Endothelial cell of umbilical vein (primary cell): ENCODE results near the gene NTN3. TPM values are rescaled to one million over a fixed set of nuclear protein-coding genes. Genes with fewer than 3 reads are reported as not detected.

Source experiments
- BruUV-seq: library from RNA; stranded (reverse); fragments of 400-500 nt; replicated peaks from 2 replicates; lab custom pipeline; 2021; lab: Mats Ljungman, UMichigan
- CTCF ChIA-PET: fragments of 300-600, 350-600 bp; sonication (Branson Sonifier 250); formaldehyde crosslinking; loops from one replicate; lab custom pipeline; 2021; ENCODE audit warnings: antibody characterized with exemption, inconsistent platforms; lab: Charles Lee
- POLR2A ChIA-PET: fragments of 300-600, 350-600 bp; sonication (Branson Sonifier 250); formaldehyde crosslinking; loops from one replicate; lab custom pipeline; 2021; ENCODE audit warnings: antibody characterized with exemption, inconsistent platforms; lab: Charles Lee
- DNase-seq: peaks from one replicate; pipeline ENCODE4 v3.0.0-alpha.2; 2011; ENCODE audit warnings: low read depth, low spot score
- FAIRE-seq: peaks from 2 replicates; lab custom pipeline; 2011; peaks lifted over from hg19 to GRCh38; lab: Jason Lieb, UNC
- H2AFZ ChIP-seq: 2 replicates; pipeline ENCODE4 v1.6.0; 2012; ENCODE audit warnings: low read depth, low read length, control low read depth, inconsistent platforms
- H3K27ac ChIP-seq: 2 replicates; pipeline ENCODE4 v1.5.1; 2011; ENCODE audit warnings: low read depth, mild to moderate bottlenecking, control low read depth, low read length, moderate library complexity; ENCODE audit not compliant: insufficient read depth
- H3K27me3 ChIP-seq, 2 experiments: 2 replicates each; pipeline versions ENCODE4 v1.6.0 to v1.6.1; 2011; ENCODE audit warnings: low read length in 2 of 2, mixed read lengths in 1 of 2; ENCODE audit not compliant: control insufficient read depth in 2 of 2, insufficient read depth in 2 of 2
- H3K36me3 ChIP-seq, 2 experiments: 2 replicates in 1 of 2; 3 replicates in 1 of 2; pipeline ENCODE4 v1.5.1; 2011; ENCODE audit warnings: low read length in 2 of 2, mild to moderate bottlenecking in 1 of 2, moderate library complexity in 1 of 2; ENCODE audit not compliant: control insufficient read depth in 2 of 2, insufficient read depth in 2 of 2; ENCODE audit errors: extremely low read depth in 1 of 2
- H3K4me1 ChIP-seq: 3 replicates; pipeline ENCODE4 v1.5.1; 2011; ENCODE audit warnings: mild to moderate bottlenecking, low read length; ENCODE audit not compliant: control insufficient read depth, insufficient read depth; ENCODE audit errors: extremely low read depth
- H3K4me2 ChIP-seq: 2 replicates; pipeline ENCODE4 v1.6.1; 2011; ENCODE audit warnings: low read length, control low read depth, mixed read lengths; ENCODE audit not compliant: insufficient read depth
- H3K4me3 ChIP-seq, 3 experiments: fragments of 200-600 bp in 1 of 3; sonication (generic), shearing (Covaris generic) in 1 of 3; replicated peaks in 1 of 3; 2 replicates each; pipeline ENCODE4 v1.5.1; 2011 to 2016; ENCODE audit warnings: control low read depth in 3 of 3, low read length in 3 of 3, mild to moderate bottlenecking in 2 of 3, inconsistent platforms in 1 of 3, low read depth in 1 of 3, moderate library complexity in 1 of 3; ENCODE audit not compliant: insufficient read depth in 1 of 3
- H3K79me2 ChIP-seq: 2 replicates; pipeline ENCODE4 v1.6.0; 2012; ENCODE audit warnings: low read length, inconsistent platforms; ENCODE audit not compliant: control insufficient read depth, insufficient read depth
- H3K9ac ChIP-seq: replicated peaks from 2 replicates; pipeline ENCODE3; 2011; ENCODE audit warnings: low read length, control low read depth; ENCODE audit not compliant: insufficient read depth; ENCODE audit errors: extremely low read depth
- H3K9me1 ChIP-seq: replicated peaks from 3 replicates; pipeline ENCODE4 v1.6.0; 2011; ENCODE audit warnings: mild to moderate bottlenecking, low read length; ENCODE audit not compliant: control insufficient read depth, insufficient read depth; ENCODE audit errors: extremely low read depth
- H3K9me3 ChIP-seq: replicated peaks from 2 replicates; pipeline ENCODE4 v1.5.1; 2012; ENCODE audit warnings: low read length, inconsistent platforms; ENCODE audit not compliant: control insufficient read depth, insufficient read depth
- H4K20me1 ChIP-seq: replicated peaks from 2 replicates; pipeline ENCODE3; 2011; ENCODE audit warnings: mild to moderate bottlenecking, low read length; ENCODE audit not compliant: control insufficient read depth, insufficient read depth; ENCODE audit errors: extremely low read depth
- EZH2 ChIP-seq: IDR thresholded peaks from 2 replicates; pipeline ENCODE4 v1.6.1; 2012; ENCODE audit warnings: borderline replicate concordance, low read depth, mild to moderate bottlenecking, moderate library complexity, low read length, inconsistent platforms; ENCODE audit not compliant: severe bottlenecking
- FOS ChIP-seq: IDR thresholded peaks from 2 replicates; pipeline ENCODE4 v1.6.1; 2011; ENCODE audit warnings: mild to moderate bottlenecking, low read length, moderate library complexity, borderline replicate concordance; ENCODE audit not compliant: insufficient read depth
- GATA2 ChIP-seq: IDR thresholded peaks from 2 replicates; pipeline ENCODE4 v1.7.0; 2011; ENCODE audit warnings: low read depth, mild to moderate bottlenecking, moderate library complexity, mixed read lengths, low read length; ENCODE audit not compliant: insufficient read length, insufficient read depth
- JUN ChIP-seq: IDR thresholded peaks from 2 replicates; pipeline ENCODE4 v1.6.1; 2011; ENCODE audit warnings: borderline replicate concordance, low read depth; ENCODE audit not compliant: insufficient read length, insufficient read depth
- MYC ChIP-seq: IDR thresholded peaks from one replicate; pipeline ENCODE4 v1.6.1; 2011; ENCODE audit warnings: mild to moderate bottlenecking, low read depth, low read length
- POLR2A ChIP-seq: IDR thresholded peaks from 2 replicates; pipeline ENCODE4 v1.6.1; 2012; ENCODE audit warnings: low read depth, mild to moderate bottlenecking, control low read depth, low read length
- POLR2AphosphoS5 ChIP-seq: IDR thresholded peaks from 2 replicates; pipeline ENCODE4 v1.6.1; 2012; ENCODE audit warnings: low read depth, mild to moderate bottlenecking, control low read depth, low read length, moderate library complexity; ENCODE audit not compliant: insufficient read depth
- dilution Hi-C: fragments of 300-500 bp; cut with MboI; formaldehyde crosslinking; loops from one replicate; pipeline ENCODE4 v1.15.0; 2019; ENCODE audit warnings: low sequenced_read_pairs; ENCODE audit not compliant: extremely low pct_ligation_motif_present
- intact Hi-C: fragments of 100-400 bp; cut with micrococcal nuclease; formaldehyde crosslinking; loops from one replicate; pipeline ENCODE4 v1.10.0; 2022
- polyA plus RNA-seq, 4 experiments: library from polyadenylated mRNA; depleted of rRNA in 3 of 4; stranded (reverse) in 3 of 4; unstranded in 1 of 4; fragments of >200 nt; gene quantifications; 2 replicates each; pipeline versions ENCODE4 v1.2.1 to v1.2.3, GENCODE V29; 2011 to 2012; ENCODE audit warnings: missing spikeins in 1 of 4
- total RNA-seq: library from RNA; stranded (reverse); gene quantifications from 2 replicates; pipeline ENCODE4 v1.2.3, GENCODE V29; 2021
- TF ChIP-seq, protein P1 (sequence below): IDR thresholded peaks from 2 replicates; pipeline ENCODE4 v1.6.1; 2011; ENCODE audit not compliant: insufficient read depth, insufficient read length
- TF ChIP-seq, protein P2 (sequence below), 2 donors: IDR thresholded peaks; 1 replicate in 1 of 2; 2 replicates in 1 of 2; pipeline ENCODE4 v1.5.1; 2011; ENCODE audit warnings: low read length in 2 of 2, mild to moderate bottlenecking in 2 of 2, moderate library complexity in 2 of 2, control low read depth in 1 of 2, inconsistent platforms in 1 of 2, low read depth in 1 of 2; ENCODE audit not compliant: insufficient read depth in 1 of 2; ENCODE audit errors: extremely low read depth in 1 of 2

NTN3 gene
- total and polyA plus RNA-seq, 2 donors (not counting 3 experiments of a cell fraction or from before 2014, with no cell fraction given), result 0.15 TPM; not detected in 1

DNA sequence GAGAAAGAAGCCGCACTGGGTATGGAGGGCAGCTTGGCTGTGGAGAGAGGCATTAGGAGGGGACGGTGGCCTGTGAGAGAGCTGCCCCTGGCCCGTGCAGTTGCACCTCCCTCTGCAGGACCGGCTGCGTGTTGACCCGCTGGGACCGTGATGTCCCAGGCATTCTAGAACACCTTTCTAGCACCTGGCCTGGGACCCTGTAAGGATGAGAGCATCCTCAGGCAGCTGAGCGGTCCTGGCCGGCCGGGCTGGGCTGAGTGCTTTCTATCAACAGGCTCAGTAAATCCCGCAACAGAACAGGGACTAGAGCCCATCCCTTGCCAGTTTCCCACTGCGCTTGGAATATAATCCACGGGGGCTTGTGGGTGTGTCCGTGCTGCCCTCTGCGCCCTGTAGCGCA lies 18.5 kb downstream of the NTN3 start:
- Histone ChIP-seq H3K4me2 (no peak overlapping the region), H3K36me3 (no peaks in the 10 kb centered on the region), H3K9ac (no peak overlapping the region), H2AFZ (no peak overlapping the region), H3K9me3 (no peaks in the 10 kb centered on the region), H4K20me1 (no peaks in the 10 kb centered on the region), H3K27me3 (no peaks in the 10 kb centered on the region), H3K4me3 (no peak overlapping the region), H3K4me1 (no peaks in the 10 kb centered on the region), H3K9me1 (no peaks in the 10 kb centered on the region), H3K79me2 (peaks cover 6% of the 10 kb centered on the region), H3K27ac (no peak overlapping the region)
- FAIRE-seq (no peak), DNase-seq (no peak)
- dilution Hi-C loops (no loop called here), intact Hi-C loops (no loop called here)
- ChIA-PET POLR2A (interaction anchor here (0.7 kb wide), 1 partner anchor 17 kb away, joined by 3 read pairs; no protein-coding TSS in a partner anchor), CTCF (interaction anchor here (2.4 kb wide), 1 partner anchor 12 kb away, joined by 14 read pairs; no protein-coding TSS in a partner anchor)
- no TSS peak for BruUV-seq
- no peak for TF ChIP-seq MYC

DNA sequence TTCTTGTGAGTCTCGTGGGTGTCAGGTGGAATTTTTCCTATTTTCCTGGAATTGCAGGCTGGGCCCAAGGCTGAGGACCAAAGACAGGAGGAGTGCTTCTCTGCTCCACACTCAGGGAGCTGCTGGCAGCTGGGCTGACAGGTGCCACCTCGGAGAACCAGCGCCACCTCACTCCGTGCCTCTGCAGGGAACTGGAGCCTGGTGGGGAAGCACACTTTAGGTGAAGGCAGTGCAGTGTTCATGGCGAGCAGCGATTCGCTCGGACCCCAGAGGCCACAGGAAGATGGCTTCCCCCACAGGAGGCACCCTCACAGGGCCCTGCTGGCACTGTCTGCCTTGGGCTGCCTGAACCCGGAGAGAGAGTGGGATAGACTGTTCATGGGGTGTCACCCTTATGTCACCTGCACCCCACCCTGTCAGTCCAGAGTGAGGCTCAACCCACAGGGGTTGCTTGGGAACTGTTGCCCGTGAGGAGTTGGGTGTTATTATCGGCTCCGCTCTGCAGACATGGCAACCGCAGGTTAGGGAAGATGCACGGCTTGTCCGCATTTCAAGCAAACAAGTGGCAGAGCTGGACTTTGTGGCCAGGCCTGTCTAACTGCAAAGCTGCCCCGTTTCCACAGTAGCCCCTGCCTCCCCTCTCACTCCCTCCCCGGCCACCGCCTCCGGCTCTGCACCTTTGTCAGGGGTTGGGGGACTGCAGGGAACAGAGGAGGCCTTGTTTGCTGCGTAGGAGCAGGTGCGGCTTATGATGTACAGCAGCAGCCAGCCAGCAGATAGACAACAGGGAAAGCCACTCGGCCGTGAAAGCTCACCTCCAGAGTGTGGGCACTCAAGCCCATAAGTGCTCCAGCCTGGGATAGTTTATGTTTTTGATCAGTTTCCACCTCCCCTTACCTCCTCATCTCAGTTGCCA lies 19.4 kb downstream of the NTN3 start:
- FAIRE-seq, result no peak
- Histone ChIP-seq H4K20me1 (no peaks in the 10 kb centered on the region), H3K9me1 (no peaks in the 10 kb centered on the region), H3K27ac (no peak overlapping the region), H3K36me3 (no peaks in the 10 kb centered on the region), H3K4me1 (no peaks in the 10 kb centered on the region), H3K79me2 (peaks cover 6% of the 10 kb centered on the region), H3K4me3 (no peak overlapping the region), H3K9ac (no peak overlapping the region), H3K27me3 (no peaks in the 10 kb centered on the region), H3K9me3 (no peaks in the 10 kb centered on the region), H2AFZ (no peak overlapping the region), H3K4me2 (no peak overlapping the region)
- CTCF ChIA-PET, result interaction anchor here (1.6 kb wide), 1 partner anchor 11 kb away, joined by 8 read pairs; no protein-coding TSS in a partner anchor
- intact Hi-C loops, result no loop called here
- POLR2A ChIA-PET, result no interaction called here
- BruUV-seq, result no TSS peak
- no peak for TF ChIP-seq JUN
- TF ChIP-seq POLR2A, result no peak
- no peak for TF ChIP-seq MYC
- no peak for TF ChIP-seq POLR2AphosphoS5
- no peak for TF ChIP-seq EZH2
- TF ChIP-seq GATA2, result no peak
- TF ChIP-seq, protein P1, sequence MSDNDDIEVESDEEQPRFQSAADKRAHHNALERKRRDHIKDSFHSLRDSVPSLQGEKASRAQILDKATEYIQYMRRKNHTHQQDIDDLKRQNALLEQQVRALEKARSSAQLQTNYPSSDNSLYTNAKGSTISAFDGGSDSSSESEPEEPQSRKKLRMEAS, result no peak
- TF ChIP-seq FOS, result no peak
- TF ChIP-seq, protein P2, sequence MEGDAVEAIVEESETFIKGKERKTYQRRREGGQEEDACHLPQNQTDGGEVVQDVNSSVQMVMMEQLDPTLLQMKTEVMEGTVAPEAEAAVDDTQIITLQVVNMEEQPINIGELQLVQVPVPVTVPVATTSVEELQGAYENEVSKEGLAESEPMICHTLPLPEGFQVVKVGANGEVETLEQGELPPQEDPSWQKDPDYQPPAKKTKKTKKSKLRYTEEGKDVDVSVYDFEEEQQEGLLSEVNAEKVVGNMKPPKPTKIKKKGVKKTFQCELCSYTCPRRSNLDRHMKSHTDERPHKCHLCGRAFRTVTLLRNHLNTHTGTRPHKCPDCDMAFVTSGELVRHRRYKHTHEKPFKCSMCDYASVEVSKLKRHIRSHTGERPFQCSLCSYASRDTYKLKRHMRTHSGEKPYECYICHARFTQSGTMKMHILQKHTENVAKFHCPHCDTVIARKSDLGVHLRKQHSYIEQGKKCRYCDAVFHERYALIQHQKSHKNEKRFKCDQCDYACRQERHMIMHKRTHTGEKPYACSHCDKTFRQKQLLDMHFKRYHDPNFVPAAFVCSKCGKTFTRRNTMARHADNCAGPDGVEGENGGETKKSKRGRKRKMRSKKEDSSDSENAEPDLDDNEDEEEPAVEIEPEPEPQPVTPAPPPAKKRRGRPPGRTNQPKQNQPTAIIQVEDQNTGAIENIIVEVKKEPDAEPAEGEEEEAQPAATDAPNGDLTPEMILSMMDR (IDR thresholded peaks at IDR 0.05; ENCODE audit: extremely low read depth in 1 of 2, insufficient read depth in 1 of 2, low read depth in 1 of 2, low read length in 2 of 2), result no peak
- DNase-seq, result no peak
- dilution Hi-C loops, result no loop called here
